ENCODE data around the gene CAMTA1. TPM values are rescaled to one million over a fixed set of nuclear protein-coding genes. Genes with fewer than 3 reads are reported as not detected.

CAMTA1 gene
- total RNA-seq, 1 experiment from 2014 or later, result 82.2 TPM

DNA sequence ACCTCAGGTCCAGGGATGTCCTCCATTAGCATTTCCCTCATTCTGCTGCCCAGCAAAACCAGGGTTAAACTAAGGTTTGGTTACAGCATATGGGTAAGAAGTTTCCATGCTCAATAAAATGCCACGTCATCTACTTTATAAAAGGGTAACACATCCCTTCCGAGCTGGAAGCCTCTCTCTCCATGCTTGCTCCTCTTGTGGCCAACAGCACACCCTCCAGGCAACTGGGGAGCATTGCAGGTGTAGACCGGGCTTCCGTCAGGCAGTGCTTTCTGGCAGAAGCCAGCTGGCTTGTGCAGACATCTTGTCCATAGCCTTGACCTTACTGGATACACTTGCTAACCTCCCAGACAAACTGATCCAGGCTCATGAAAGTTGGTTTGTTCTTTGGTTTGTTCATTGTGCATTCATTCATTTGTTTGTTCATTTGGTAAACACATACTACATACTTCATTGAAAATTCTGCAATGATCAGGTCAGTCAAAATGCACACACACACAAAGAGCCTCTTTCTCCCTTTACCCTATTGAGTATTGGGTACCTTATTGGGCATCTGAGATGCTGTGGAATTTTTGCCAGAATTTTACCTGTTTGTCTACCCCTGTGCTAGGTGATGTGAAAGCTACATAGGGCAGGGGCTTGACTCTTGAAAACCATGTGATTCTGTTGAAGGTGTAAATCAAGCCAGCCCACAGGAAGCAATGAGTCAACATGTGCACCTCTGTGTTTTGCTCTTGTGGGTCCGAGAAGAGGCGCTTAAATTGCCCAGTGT is 422.8 kb downstream of the CAMTA1 start:
- no peak for DNase-seq (ENCODE audit: low read depth, low spot score)
- ChIA-PET CTCF (interaction anchor here (0.9 to 2.0 kb wide), 2 partner anchors 80 to 166 kb away, joined by 3 to 13 read pairs; no protein-coding TSS in a partner anchor), POLR2A (no interaction called here)
- H3K27ac ChIP-seq (ENCODE audit: low read length), result no peak overlapping the region
- no peaks in the 10 kb centered on the region for H3K9me3 ChIP-seq (ENCODE audit: control insufficient read depth, insufficient read depth, low read depth, low read length)
- in situ Hi-C loops (cut with HindIII; ENCODE audit: low pct_unique_long_range_greater_than_20kb, low sequenced_read_pairs), result no loop called here
- 0 out of 2 replicates have a peak, but pooled peaks cover 2% of the 10 kb centered on the region for H3K27me3 ChIP-seq (ENCODE audit: control insufficient read depth, insufficient read depth, low read length)
- TF ChIP-seq POLR2AphosphoS5 (IDR thresholded peaks at IDR 0.05; ENCODE audit: low read depth, low read length) (no peak), CTCF (IDR thresholded peaks at IDR 0.05) (peak; percentile 85)
- no TSS peak for BruUV-seq (replicated peaks)
- no peaks in the 10 kb centered on the region for H3K4me1 ChIP-seq (ENCODE audit: control insufficient read depth, insufficient read depth, low read length)
- H3K4me3 ChIP-seq (ENCODE audit: low read depth in 2 of 2, low read length in 2 of 2), result no peak overlapping the region
- H3K36me3 ChIP-seq (ENCODE audit: control insufficient read depth, insufficient read depth, low read length), result no peaks in the 10 kb centered on the region
- intact Hi-C loops (cut with micrococcal nuclease; ENCODE audit: unreplicated experiment), result loop anchor here (5.0 kb wide), 1 partner anchor 166 kb away; no protein-coding TSS in a partner anchor
- ATAC-seq, result peak; percentile 88

DNA sequence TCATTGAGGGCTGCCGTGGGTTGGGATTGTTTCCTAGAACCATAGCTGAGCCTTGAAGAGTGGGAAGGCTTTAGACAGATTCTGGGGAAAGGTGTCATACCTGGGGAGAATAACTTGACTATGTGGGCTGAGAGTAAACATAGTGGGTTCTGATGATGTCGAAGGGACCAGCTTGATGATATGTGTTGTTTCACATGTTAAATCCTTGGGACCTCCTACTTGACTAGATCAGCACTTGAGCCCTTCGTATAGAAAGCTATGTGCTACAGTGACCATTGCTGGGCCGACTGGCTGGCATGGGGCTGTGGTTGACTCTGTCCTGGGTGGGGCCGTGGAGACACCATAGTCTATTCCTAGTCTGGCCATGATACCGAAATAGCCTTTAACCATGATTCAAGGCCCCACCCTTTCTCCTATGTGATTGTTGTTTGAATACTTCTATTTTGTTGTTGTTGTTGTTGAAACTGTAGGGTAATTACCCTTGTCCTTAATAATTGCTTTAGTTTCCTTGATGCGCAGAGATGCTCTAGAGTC is 423.5 kb downstream of the CAMTA1 start:
- ChIA-PET POLR2A (no interaction called here), CTCF (interaction anchor here (0.9 to 2.0 kb wide), 2 partner anchors 80 to 166 kb away, joined by 3 to 13 read pairs; no protein-coding TSS in a partner anchor)
- no TSS peak for BruUV-seq (replicated peaks)
- no peak for TF ChIP-seq CTCF (IDR thresholded peaks at IDR 0.05)
- TF ChIP-seq, protein P1, sequence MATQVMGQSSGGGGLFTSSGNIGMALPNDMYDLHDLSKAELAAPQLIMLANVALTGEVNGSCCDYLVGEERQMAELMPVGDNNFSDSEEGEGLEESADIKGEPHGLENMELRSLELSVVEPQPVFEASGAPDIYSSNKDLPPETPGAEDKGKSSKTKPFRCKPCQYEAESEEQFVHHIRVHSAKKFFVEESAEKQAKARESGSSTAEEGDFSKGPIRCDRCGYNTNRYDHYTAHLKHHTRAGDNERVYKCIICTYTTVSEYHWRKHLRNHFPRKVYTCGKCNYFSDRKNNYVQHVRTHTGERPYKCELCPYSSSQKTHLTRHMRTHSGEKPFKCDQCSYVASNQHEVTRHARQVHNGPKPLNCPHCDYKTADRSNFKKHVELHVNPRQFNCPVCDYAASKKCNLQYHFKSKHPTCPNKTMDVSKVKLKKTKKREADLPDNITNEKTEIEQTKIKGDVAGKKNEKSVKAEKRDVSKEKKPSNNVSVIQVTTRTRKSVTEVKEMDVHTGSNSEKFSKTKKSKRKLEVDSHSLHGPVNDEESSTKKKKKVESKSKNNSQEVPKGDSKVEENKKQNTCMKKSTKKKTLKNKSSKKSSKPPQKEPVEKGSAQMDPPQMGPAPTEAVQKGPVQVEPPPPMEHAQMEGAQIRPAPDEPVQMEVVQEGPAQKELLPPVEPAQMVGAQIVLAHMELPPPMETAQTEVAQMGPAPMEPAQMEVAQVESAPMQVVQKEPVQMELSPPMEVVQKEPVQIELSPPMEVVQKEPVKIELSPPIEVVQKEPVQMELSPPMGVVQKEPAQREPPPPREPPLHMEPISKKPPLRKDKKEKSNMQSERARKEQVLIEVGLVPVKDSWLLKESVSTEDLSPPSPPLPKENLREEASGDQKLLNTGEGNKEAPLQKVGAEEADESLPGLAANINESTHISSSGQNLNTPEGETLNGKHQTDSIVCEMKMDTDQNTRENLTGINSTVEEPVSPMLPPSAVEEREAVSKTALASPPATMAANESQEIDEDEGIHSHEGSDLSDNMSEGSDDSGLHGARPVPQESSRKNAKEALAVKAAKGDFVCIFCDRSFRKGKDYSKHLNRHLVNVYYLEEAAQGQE (IDR thresholded peaks at IDR 0.05; ENCODE audit: insufficient read depth in 1 of 2, low read depth in 2 of 2, low read length in 1 of 2), result no peak
- TF ChIP-seq POLR2AphosphoS5 (IDR thresholded peaks at IDR 0.05; ENCODE audit: low read depth, low read length), result no peak
- no peak for TF ChIP-seq TCF7L2 (IDR thresholded peaks at IDR 0.05; ENCODE audit: low read depth, low read length)
- no peak for TF ChIP-seq SIN3A (IDR thresholded peaks at IDR 0.05; ENCODE audit: borderline replicate concordance, insufficient read depth, low read depth, low read length)
- Histone ChIP-seq H3K4me3 (ENCODE audit: low read depth in 2 of 2, low read length in 2 of 2) (no peak overlapping the region), H3K27me3 (ENCODE audit: control insufficient read depth, insufficient read depth, low read length) (0 out of 2 replicates have a peak, but pooled peaks cover 2% of the 10 kb centered on the region), H3K27ac (ENCODE audit: low read length) (no peak overlapping the region), H3K36me3 (ENCODE audit: control insufficient read depth, insufficient read depth, low read length) (no peaks in the 10 kb centered on the region), H3K4me1 (ENCODE audit: control insufficient read depth, insufficient read depth, low read length) (no peaks in the 10 kb centered on the region), H3K9me3 (ENCODE audit: control insufficient read depth, insufficient read depth, low read depth, low read length) (no peaks in the 10 kb centered on the region)
- intact Hi-C loops (cut with micrococcal nuclease; ENCODE audit: unreplicated experiment) (loop anchor here (5.0 kb wide), 1 partner anchor 166 kb away; no protein-coding TSS in a partner anchor), in situ Hi-C loops (cut with HindIII; ENCODE audit: low pct_unique_long_range_greater_than_20kb, low sequenced_read_pairs) (no loop called here)
- ATAC-seq (no peak), DNase-seq (ENCODE audit: low read depth, low spot score) (no peak)
